Activated T-cell treated with anti-CD3 and anti-CD28 coated beads, Interleukin-2, amount 50 U/mL, for 72 hours (primary cell): ENCODE measurements around the gene PAGE2B. TPM values are rescaled to one million over a fixed set of nuclear protein-coding genes. Genes with fewer than 3 reads are reported as not detected.
"Not testable (repeated sequence)": the region's sequence is repeated elsewhere in the genome, so short reads cannot be mapped to it uniquely, and the experiment has no call there.

Source experiments
- ATAC-seq, 2 donors: fragments of 150-1000 bp; cut with Tn5 transposase; replicated peaks in 1 of 2; 2 replicates each; pipeline ENCODE4 v1.10.0; 2021; ENCODE audit warnings: moderate library complexity in 2 of 2, mild to moderate bottlenecking in 1 of 2
- DNase-seq, 2 donors: peaks; one replicate each; pipeline ENCODE4 v3.0.0; 2021 to 2022; ENCODE audit warnings: mixed read lengths in 1 of 2
- H3K27ac Mint-ChIP-seq: one replicate; pipeline ENCODE4 v1.8.0; 2022; ENCODE audit warnings: mild to moderate bottlenecking, moderate library complexity, mixed read lengths
- H3K27me3 Mint-ChIP-seq: one replicate; pipeline ENCODE4 v1.8.0; 2022; ENCODE audit warnings: low read depth, mixed read lengths
- H3K36me3 Mint-ChIP-seq, 2 donors: one replicate each; pipeline ENCODE4 v1.8.0; 2022; ENCODE audit warnings: mixed read lengths in 2 of 2, mild to moderate bottlenecking in 1 of 2; ENCODE audit not compliant: insufficient read depth in 2 of 2
- H3K4me1 Mint-ChIP-seq: one replicate; pipeline ENCODE4 v1.8.0; 2022; ENCODE audit warnings: low read depth, mixed read lengths
- H3K4me3 Mint-ChIP-seq, 2 donors: one replicate each; pipeline ENCODE4 v1.8.0; 2022; ENCODE audit warnings: mild to moderate bottlenecking in 2 of 2, mixed read lengths in 2 of 2, moderate library complexity in 2 of 2
- H3K9me3 Mint-ChIP-seq, 2 donors: one replicate each; pipeline ENCODE4 v1.8.0; 2022; ENCODE audit warnings: mixed read lengths in 2 of 2
- total RNA-seq, 2 donors: library from RNA; stranded (reverse); gene quantifications; one replicate each; pipeline ENCODE4 v1.2.3, GENCODE V29; 2022

Gene PAGE2B
- total RNA-seq: 1 to 10 TPM in 1 of 2 donors, under 1 TPM in 1; 0.74 to 1.1 TPM

DNA sequence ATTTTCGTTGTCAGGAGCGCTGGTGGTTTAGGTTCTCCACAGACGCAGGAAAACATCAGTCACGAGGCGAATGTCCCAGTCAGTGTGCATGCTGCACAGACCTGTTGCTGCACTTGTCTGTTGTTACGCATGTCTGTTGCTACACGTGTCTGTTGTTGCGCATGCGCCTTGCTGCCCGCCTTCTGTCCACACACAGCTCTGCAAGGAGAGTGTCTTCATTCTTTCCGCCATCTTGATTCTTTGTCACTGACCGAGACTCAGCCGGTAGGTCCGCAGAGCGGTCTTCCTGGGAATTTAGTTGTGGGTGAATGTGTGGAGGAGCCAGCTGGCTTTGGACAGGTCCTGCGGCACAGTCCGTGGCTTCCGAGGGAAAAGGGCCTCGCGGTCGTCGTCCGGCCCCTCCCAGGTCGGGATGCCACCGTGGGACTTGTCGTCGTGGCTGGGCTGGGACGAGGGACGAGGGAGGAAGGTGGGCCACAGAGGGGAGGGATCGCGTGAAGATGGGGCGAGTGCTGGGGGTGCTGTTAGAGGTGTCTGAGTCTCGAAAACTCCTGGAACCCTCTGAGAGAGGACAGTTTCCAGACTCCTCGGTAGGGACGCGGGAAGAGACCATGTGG, at the start of gene PAGE2B:
Gene PAGE2B (plus strand): TSS at position 180 of the 617 bp plus-strand sequence. CDS start 1,012 bp downstream, outside the sequence.
- H3K4me3 Mint-ChIP-seq: no peak within 1 kb of the TSS
- no peaks in the 10 kb centered on the region for H3K36me3 Mint-ChIP-seq
- ATAC-seq: no peak
- no peaks in the 10 kb centered on the region for H3K9me3 Mint-ChIP-seq
- H3K27me3 Mint-ChIP-seq: peaks cover 36% of the 10 kb centered on the region
- no peak within 1 kb of the TSS for H3K27ac Mint-ChIP-seq
- no peaks in the 10 kb centered on the region for H3K4me1 Mint-ChIP-seq
- DNase-seq: no peak

DNA sequence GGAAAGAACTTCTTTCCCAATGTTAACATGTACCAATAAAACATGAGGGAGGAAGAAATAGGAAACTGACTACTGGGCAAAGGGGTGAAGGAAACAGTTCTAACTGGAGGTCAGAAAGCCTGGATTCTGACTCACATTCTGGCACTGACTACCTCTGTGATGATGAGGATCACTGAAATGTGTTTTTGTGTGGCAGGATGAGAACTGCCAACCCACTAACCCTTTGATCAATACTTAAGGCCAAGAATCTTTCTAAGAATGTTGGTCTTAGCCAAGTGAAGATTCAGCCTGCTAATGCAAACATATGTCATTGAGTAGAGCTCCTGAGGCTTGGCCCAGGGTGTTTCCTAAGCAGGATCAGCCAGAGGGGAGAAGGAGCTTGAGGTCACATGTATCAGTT, 48.7 kb upstream of the PAGE2B start:
- DNase-seq: no peak
- ATAC-seq: no peak
- Mint-ChIP-seq H3K27ac (no peak overlapping the region), H3K27me3 (peaks cover 23% of the 10 kb centered on the region), H3K4me1 (no peaks in the 10 kb centered on the region), H3K36me3 (peaks cover 0 to 2% of the 10 kb centered on the region in 2 donors), H3K4me3 (no peak overlapping the region), H3K9me3 (no peaks in the 10 kb centered on the region)

DNA sequence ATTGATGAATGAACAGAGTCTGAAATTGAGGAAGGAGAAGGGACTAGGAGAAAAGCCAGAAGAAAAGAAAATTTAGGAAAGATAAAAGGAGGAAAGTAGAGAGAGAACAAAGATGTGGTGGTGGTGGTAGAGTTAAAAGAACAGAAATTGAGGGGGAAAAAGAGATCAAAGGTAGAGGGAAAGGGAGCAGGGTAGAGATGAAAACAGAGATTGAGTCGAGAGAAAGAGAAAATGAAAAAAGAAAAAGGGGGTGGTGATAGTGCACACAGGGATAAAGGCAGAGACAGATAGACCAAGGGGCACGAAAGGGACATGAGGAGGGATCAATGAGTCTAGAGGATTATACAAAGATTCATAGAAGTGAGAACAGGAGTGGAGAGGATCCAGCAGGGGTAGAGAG, 48.0 kb upstream of the PAGE2B start:
- DNase-seq: no peak
- Mint-ChIP-seq H3K9me3 (no peaks in the 10 kb centered on the region), H3K4me1 (no peaks in the 10 kb centered on the region), H3K27ac (no peak overlapping the region), H3K36me3 (peaks cover 0 to 2% of the 10 kb centered on the region in 2 donors), H3K27me3 (peaks cover 19% of the 10 kb centered on the region), H3K4me3 (no peak overlapping the region)
- no peak for ATAC-seq

DNA sequence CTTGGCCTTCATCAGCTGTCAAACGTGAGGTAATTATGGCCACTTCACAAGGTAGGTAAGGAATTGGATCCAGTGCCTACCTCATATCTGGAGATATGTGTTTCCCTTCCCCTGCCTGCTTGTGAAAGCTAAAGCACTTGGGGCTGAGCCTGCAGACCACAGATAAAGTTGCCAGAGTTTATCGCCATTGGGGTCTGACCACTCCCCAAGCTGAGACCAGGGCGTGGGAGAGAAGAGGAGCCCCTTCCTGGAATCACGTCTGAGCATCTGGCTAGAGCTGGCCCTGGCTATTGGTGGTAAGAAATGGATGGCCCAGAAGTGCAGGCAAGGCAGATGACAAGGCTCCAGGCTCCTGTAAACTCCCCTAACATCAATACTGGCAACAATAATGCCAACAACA, 46.8 kb upstream of the PAGE2B start:
- Mint-ChIP-seq H3K4me1 (no peaks in the 10 kb centered on the region), H3K36me3 (peaks cover 0 to 2% of the 10 kb centered on the region in 2 donors), H3K27me3 (peaks cover 19% of the 10 kb centered on the region), H3K27ac (no peak overlapping the region), H3K9me3 (no peaks in the 10 kb centered on the region), H3K4me3 (no peak overlapping the region)
- DNase-seq: no peak
- ATAC-seq: no peak

DNA sequence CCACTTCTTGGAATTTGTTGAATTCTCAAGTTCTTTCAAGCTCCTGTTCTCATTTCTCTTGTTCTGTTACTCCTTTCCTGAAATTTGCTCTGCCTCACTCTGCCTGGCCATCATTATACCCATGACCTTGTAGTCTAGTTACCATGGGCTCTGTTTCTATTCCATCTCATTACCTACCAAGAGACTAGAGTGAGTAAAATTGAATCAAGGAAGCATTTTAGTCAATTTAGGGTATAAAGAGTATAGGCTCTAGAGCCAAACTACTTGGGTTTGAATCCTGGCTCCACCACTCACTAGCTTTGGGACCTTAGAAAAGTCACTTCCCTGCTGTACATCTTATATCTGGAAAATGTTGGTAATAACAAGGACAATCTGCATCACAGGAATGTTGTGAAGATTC, 46.2 kb upstream of the PAGE2B start:
- H3K4me3 Mint-ChIP-seq: no peak overlapping the region
- no peak overlapping the region for H3K27ac Mint-ChIP-seq
- peaks cover 0 to 2% of the 10 kb centered on the region in 2 donors for H3K36me3 Mint-ChIP-seq
- H3K27me3 Mint-ChIP-seq: peaks cover 19% of the 10 kb centered on the region
- ATAC-seq: no peak
- no peak for DNase-seq
- H3K9me3 Mint-ChIP-seq: no peaks in the 10 kb centered on the region
- H3K4me1 Mint-ChIP-seq: no peaks in the 10 kb centered on the region

DNA sequence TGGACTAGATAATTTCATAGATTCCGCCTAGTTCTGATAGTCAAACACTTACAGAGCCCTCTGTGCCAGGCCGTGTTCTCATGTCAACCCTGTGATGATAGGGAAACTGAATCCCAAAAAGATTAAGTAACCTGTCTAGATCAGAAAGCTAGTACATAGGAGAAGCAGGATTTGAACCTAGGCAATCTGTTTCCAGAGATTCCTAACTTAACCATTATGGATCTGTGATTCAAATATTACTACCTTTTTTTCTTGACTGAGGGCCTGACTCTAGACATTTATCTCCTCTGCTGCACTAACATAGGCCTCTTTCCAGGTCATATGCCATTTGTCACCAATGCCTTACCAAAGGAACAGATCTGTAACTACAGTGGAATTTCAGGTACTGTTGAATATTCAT, 45.5 kb upstream of the PAGE2B start:
- Mint-ChIP-seq H3K4me3 (no peak overlapping the region), H3K27me3 (peaks cover 19% of the 10 kb centered on the region), H3K9me3 (no peaks in the 10 kb centered on the region), H3K4me1 (no peaks in the 10 kb centered on the region), H3K36me3 (peaks cover 0 to 2% of the 10 kb centered on the region in 2 donors), H3K27ac (no peak overlapping the region)
- no peak for ATAC-seq
- DNase-seq: no peak

- ATAC-seq (no peak), DNase-seq (no peak)
- H3K36me3 Mint-ChIP-seq: no peaks in the 10 kb centered on the region
- H3K4me3 Mint-ChIP-seq: no peak within 1 kb of the TSS
- no peaks in the 10 kb centered on the region for H3K9me3 Mint-ChIP-seq
- no peaks in the 10 kb centered on the region for H3K4me1 Mint-ChIP-seq
- H3K27ac Mint-ChIP-seq: no peak within 1 kb of the TSS
- H3K27me3 Mint-ChIP-seq: peaks cover 13% of the 10 kb centered on the region
Observed at GRCh38 chrX:55030271-55031205, 44.3 kb upstream of the PAGE2B start, which contains the start of gene ALAS2. ALAS2 (minus strand) TSS chrX:55030977; CDS start chrX:55026000, 4,977 bp downstream.

- Mint-ChIP-seq H3K27me3 (peaks cover 7% of the 10 kb centered on the region), H3K9me3 (no peaks in the 10 kb centered on the region), H3K27ac (no peak overlapping the region), H3K4me1 (no peaks in the 10 kb centered on the region), H3K36me3 (no peaks in the 10 kb centered on the region), H3K4me3 (no peak overlapping the region)
- DNase-seq: no peak
- no peak for ATAC-seq
Observed at GRCh38 chrX:55033429-55033828, 41.4 kb upstream of the PAGE2B start.

- ATAC-seq: no peak
- no peaks in the 10 kb centered on the region for H3K4me1 Mint-ChIP-seq
- no peaks in the 10 kb centered on the region for H3K9me3 Mint-ChIP-seq
- H3K27me3 Mint-ChIP-seq: no peaks in the 10 kb centered on the region
- H3K27ac Mint-ChIP-seq: no peak overlapping the region
- H3K4me3 Mint-ChIP-seq: no peak overlapping the region
- no peaks in the 10 kb centered on the region for H3K36me3 Mint-ChIP-seq
- no peak for DNase-seq
Observed at GRCh38 chrX:55039471-55039870, 35.4 kb upstream of the PAGE2B start.

GRCh38 chrX:55041514-55041913, 33.3 kb upstream of the PAGE2B start:
- Mint-ChIP-seq H3K27me3 (no peaks in the 10 kb centered on the region), H3K36me3 (no peaks in the 10 kb centered on the region), H3K27ac (no peak overlapping the region), H3K4me3 (no peak overlapping the region), H3K4me1 (no peaks in the 10 kb centered on the region), H3K9me3 (no peaks in the 10 kb centered on the region)
- no peak for DNase-seq
- ATAC-seq: no peak

DNA sequence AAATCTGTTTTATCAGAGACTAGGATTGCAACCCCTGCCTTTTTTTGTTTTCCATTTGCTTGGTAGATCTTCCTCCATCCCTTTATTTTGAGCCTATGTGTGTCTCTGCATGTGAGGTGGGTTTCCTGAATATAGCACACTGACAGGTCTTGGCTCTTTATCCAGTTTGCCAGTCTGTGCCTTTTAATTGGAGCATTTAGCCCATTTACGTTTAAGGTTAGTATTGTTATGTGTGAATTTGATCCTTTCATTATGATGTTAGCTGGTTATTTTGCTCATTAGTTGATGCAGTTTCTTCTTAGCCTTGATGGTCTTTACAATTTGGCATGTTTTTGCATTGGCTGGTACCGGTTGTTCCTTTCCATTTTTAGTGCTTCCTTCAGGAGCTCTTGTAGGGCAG, 24.2 kb upstream of the PAGE2B start:
- not testable (repeated sequence) for ATAC-seq, H3K27ac Mint-ChIP-seq, H3K36me3 Mint-ChIP-seq, H3K4me1 Mint-ChIP-seq, DNase-seq, H3K4me3 Mint-ChIP-seq, H3K9me3 Mint-ChIP-seq
- H3K27me3 Mint-ChIP-seq: peaks cover 15% of the 10 kb centered on the region

GRCh38 chrX:55056820-55057674, 17.8 kb upstream of the PAGE2B start:
- peak in 1 of 2 donors; percentile 15 for DNase-seq
- Mint-ChIP-seq H3K36me3 (peaks cover 0 to 4% of the 10 kb centered on the region in 2 donors), H3K27ac (peak overlapping the region; percentile 70), H3K4me1 (peaks cover 13% of the 10 kb centered on the region), H3K27me3 (peaks cover 10% of the 10 kb centered on the region), H3K9me3 (no peaks in the 10 kb centered on the region), H3K4me3 (peak overlapping the region; percentile 70 to 91)
- ATAC-seq: peak; percentile 39 to 84
